UCSD-AML1 (cell line): ENCODE results near the gene MYLIP.

Experiments
- DNase-seq: peaks from one replicate; lab custom pipeline; 2025; ENCODE audit not compliant: unreplicated experiment; lab: John Stamatoyannopoulos, UW

The MYLIP gene

DNA sequence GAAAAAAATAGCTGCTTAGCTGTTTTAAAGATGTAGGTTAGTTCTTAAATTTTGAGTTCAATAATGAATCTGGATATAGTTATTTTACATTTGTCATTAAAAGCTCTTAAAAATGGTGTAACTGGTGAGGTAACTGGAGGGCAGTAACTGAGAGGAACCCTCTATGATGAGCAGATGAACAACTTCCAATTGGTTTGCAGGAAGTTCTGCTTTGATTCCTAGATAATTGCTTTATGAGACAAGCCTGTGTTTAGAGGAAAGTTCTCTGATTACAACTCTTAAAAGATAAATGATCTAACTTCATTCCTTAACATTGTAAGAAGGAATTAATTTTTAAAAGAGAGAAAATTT, 8.5 kb downstream of the MYLIP start:
- DNase-seq: no peak

DNA sequence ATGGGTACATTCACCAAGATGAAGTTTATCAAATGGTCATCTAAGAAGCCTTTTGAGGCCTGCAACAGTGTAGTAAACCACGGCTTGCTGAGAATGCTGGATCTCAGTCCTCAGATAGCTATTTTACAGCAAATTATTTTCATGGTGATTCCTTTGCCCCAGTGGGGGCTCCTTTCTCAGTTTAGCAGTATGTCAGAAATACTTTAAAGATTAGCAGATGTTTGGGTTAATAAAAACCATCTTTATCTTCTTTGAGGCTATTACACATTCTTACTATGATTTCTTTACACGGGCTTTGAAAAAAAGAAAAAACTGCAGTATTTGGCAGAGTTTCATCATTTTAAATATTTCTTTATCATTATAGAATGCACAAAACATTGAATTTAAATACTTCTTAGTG, 10.7 kb downstream of the MYLIP start:
- DNase-seq: no peak

DNA sequence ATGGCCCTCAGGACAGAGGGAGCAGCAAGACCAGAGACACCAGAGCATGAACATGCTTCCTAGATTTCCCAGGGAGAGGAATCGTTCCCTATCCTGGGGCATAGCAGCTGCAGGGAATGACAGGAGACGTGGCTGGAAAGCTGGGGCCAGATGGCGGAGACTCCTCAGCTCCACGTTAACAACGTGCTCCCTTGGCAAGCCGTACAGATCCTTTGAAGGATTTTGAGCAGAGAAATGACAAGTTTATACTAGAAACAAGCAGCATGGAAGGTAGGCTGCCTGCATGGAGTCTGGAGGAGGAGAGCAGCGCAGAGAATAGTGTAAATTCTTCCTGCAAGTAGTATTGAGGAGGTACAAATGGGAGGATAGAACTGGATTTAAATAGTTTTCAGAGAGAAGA, 11.7 kb downstream of the MYLIP start:
- DNase-seq: no peak

DNA sequence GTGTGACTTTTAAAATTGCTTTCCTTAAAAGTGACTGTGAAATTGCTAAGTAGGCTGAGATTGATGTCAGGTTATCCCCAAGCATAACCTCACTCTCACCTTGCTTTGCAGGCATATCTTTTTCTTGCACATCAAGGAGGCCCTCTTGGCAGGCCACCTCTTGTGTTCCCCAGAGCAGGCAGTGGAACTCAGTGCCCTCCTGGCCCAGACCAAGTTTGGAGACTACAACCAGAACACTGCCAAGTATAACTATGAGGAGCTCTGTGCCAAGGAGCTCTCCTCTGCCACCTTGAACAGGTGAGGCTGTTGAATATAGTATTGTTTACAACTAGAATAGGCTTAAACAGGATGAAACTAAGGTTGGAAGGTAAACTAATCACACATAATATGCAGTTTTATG, 12.6 kb downstream of the MYLIP start:
- no peak for DNase-seq

DNA sequence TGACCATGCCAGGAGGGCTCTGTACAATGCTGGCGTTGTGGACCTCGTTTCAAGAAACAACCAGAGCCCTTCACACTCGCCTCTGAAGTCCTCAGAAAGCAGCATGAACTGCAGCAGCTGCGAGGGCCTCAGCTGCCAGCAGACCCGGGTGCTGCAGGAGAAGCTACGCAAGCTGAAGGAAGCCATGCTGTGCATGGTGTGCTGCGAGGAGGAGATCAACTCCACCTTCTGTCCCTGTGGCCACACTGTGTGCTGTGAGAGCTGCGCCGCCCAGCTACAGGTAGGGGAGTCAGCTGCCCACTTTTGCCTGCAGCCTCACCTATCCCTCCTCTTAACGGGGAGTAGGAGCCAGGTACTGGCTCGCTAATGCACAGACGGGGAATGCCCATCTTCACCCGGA, 16.2 kb downstream of the MYLIP start:
- DNase-seq: no peak

DNA sequence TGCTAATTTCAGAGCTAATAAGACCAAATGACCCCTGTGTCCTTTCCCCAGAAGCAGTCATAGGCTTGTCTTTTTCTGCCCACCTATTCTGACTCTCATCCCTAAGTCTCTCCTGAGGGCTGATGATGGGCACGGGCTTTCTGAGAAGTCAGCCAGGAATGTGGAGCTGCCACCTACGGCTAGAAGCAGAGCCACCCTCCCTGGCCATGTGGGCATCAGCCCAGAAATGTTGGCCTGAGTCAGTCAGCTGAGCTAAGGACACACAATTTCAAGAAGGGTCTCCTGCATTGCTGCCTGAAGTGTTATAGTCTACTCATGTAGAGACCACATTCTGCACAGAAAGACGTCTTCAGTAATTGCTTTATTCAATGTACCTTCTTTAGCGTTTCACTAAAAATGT, 17.1 kb downstream of the MYLIP start:
- no peak for DNase-seq

DNA sequence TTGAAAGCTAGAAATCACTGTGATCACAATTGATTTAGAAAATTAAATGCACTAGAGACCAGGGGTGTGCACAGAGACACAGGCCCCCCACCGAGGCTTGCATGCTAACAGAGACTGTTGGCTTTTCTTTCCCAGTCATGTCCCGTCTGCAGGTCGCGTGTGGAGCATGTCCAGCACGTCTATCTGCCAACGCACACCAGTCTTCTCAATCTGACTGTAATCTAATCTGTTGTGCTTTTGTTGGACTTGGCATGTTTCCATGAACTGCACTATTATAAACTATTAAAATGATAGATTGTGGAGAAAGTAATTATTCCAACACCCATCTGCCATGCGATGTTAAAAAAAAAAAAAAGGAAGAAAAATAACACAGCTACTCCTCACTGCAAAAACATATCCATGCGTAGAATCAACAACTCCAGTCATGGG, 17.7 kb downstream of the MYLIP start:
- no peak for DNase-seq

DNA sequence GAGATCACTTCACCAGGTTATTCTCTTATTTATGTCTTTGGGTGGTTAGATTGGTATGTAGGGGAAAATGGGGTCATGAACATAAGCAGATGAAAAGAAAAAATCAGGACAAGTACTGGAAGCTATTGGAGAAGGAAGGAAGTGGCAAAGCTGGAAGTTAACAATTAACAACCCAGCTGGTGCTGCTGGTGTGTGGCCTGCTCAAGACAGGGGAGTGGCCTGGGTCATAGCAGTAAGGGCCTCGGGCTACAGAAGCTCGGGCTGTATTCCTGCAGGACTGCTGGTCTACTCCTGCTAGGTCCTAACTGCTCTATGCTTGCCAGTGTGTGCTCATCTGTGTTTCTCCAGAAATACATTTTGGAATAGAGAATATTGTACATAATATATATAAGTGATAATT, 19.6 kb downstream of the MYLIP start:
- no peak for DNase-seq

DNA sequence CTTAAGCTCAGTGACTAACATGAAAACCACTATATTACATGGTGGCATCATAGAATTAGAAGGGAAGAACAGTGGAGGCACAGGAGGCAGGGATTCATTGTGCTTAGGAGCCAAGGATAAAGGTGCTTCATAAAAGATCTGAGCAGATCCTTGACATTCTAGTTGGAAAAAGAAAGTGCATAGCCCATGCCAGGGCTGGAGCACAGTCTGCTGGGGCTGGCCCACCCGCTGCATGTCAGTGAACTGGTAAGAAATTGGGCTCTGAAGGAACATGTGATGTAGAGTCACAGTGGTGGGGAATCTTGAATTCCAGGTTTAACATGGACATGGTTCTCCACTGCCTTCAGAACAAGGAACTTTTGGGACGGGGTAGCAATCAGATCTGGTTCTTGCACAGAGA, 20.4 kb downstream of the MYLIP start:
- DNase-seq: no peak

DNA sequence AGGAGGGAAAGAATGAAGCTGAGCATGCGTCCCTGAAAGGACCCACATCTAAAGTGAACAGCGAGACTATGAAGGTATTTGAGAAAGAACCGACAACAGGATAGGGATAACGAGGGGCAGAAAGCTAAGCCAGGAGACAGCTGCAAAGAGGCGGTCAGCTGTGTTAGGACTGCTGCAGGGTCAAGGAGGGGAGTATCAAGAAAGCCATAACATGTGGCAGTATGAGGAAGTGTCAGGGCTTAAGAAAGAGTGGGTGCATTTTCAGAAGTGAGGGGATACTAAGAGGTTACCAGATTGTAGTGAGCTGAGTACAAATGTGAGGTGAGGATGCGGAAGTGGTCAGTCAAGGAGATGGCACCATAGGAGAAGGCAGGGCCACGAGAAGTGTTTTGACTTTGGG, 21.2 kb downstream of the MYLIP start:
- DNase-seq: no peak

DNA sequence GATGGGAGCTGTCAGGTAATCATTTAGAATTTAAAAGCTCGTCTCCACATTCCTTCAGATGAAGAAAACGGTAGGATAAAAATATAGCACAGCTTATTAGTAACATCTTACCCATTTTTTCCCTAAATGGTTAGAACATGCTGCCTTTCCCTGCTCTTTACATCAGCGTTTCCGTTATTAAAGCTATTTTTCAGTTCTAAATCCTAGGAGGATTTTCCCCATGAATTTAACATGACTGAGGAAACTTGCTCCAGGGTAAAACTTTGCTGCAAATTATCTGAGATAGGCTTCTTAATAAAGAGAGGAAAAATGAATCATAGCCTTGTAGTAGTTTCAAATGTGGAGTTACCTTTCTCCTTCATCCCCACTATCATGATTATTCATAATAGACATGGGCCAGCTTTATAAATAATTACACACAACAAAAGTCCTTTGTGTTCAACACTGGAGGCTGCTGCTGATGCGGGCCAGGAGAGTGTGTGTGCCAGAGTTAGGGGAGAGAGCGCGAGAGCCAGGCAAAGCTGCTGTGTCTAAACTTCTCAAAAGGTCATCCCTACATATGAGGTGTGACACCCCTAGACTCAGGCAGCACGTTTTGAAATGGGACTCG, 24.4 kb downstream of the MYLIP start:
- no peak for DNase-seq

DNA sequence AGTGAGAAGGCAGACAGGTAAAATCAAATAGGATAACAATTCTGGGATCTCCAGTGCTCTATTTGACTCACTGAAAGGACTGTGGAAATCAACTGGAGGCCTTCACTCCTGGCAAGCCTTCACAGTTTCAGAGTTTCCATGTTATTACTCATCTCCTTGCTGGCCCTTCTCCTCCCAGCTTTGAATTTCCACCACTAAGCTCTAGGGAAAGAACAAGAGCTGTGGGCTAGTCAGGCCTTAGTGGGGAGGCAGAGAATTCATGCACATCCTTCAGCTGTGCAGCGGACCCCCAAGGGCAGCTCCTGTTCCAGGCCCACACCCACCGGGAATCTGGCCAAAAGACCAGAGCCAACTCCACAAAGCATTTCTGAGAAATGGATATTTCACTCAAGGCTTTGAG, 26.0 kb downstream of the MYLIP start:
- no peak for DNase-seq

DNA sequence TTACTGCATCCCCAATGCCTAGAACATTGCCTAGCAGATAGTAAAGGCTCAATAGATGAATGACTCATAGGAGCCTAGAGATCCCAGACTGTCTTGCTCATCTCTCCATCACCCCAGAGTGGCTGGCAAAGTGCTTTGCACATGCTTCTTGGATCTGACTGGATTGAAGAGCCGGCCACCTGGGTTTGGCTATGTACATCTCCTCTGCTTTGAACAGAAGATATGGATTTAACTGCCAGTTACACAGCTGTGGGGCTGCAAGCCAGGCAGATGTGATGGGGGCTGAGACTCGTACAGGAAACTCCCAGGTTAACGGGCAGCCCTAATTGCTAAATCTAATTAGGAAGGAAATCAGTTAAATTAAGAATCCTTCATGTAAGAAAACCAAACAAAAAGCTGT, 28.6 kb downstream of the MYLIP start:
- no peak for DNase-seq

DNA sequence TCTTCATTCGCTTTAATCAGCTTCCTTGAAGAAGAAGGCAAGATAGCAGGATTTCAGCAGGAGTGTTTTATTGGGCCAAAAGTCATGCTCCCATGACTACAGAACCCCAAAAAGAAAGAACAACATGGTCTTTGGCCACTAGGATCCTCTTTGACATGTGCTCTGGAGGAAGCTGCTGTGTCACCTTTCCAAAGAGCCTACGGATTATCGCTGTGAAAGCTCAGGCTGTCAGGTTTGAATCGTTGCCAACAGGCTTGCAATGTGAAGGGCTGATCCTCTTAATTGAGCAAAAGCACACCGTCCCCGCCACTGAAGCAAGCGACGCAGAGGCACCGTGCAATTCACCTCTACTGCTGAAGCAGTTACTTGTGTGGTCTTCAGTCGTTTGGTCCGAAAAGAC, 29.0 kb downstream of the MYLIP start:
- DNase-seq: no peak

DNA sequence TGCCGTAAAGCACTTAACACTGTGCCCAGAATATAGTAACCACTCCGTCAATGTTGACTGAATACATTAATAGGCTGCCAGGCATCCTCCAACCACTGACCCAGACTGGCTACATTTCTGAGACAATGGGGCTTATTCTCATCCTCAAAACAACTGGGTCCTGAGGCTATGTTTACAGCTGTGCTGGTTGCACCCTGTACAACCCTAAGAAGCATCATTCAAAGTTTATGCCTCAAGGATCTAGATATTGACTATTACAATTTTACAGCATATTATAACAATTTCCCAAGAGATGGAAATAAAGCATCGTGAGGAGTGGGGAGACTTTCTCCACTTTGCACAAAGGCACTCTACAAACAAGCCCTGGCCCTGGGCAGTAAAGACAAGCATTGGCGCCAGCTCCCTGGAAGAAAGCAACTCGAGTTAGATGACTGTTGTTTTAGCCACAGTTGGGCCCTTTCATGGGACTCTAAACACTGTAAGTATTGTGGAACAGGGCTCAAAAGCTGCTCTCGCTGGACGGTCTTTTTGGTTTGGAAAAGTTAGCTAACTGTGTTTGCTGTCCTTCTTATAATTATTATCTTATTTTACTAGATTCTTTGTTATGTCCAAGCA, 30.2 kb downstream of the MYLIP start:
- no peak for DNase-seq

DNA sequence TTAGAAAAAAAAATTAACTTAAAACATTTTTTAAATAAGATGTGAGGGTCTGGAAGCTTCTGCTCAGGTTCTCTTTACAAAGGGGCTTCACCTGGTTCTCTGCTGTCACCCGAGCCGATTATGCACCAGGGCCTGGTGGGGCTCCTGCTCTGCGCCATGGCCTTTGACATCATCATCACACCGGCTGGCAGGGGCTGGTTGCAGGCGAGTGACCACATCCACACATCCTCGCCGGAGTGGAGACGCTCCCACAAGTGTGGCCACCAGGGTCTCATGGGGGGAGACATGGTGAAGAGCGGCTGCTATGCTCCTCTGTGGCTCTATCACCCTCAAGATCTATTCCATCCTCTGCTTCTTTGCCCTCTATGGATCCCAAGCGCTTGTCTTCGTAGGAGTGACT, 31.9 kb downstream of the MYLIP start:
- DNase-seq: no peak

DNA sequence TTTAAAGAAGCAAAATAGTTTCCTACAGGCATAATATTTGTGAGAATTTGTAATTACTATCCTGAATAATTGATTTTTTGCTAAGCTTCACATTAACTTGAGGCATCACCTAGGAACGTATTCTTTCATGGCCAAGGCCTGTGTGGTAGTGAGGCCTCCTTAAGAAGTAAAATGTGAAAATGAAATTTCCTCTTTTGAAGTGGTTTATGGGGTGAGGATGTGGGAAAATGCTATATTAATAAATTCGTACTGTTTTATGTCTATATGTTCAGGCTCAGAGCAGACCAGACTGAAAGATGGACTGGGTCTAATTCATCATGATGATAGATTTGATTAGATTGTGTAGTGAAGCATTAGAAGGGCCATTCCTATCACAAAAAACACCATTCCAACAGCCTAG, 33.1 kb downstream of the MYLIP start:
- DNase-seq: no peak

DNA sequence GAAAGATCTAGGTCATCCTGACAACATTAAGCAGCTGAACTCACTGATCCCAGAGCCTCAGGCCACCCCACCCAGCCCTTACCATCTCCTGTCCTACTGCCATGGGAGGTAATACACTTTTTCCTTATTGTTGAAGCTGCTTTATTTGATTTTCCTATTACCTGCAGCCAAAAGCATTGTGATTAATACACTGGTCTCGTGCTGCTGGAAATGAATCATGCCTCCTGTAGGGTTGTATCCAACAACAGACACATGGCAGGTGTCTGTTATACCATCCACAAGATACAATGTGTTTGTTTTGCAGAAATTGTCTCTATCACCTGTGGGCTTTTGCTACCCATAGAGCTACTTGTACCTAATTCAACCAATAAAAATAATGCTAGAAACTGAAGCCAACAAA, 34.2 kb downstream of the MYLIP start:
- DNase-seq: no peak

DNA sequence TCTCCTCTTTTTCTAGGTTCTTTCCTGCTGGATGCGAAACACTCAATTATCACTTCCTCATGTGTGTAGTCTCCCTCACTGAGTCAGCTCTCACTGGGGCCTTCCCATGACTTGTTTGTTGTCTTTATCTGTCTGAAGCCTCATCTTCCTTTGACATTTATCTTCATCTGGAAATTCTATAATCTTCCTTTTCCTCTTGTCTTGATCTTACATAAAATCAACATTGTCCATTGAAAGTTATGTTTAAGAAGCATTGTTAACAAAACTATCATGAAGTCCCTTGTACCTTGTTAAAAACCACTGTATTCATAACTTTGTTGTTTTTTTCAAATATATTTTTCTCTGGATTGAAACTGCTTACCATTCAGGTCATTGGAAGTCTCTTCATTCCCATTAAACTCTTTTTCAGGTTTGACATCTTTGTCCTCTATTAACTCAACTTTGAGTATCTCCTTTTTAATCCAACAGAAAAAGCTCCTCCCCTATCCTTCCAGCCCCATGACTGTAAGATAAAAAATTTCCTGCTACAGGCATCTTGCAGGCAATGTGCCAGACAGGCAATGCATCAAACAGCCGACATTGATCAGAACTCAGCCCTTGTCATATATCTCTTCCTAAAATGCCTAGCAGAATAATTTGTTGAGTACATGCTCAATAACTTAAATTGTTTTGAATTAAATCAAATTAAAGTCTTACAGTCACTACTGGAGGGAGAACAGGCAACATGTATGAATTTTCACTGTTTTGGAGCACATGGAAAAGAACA, 34.8 kb downstream of the MYLIP start:
- DNase-seq: no peak

DNA sequence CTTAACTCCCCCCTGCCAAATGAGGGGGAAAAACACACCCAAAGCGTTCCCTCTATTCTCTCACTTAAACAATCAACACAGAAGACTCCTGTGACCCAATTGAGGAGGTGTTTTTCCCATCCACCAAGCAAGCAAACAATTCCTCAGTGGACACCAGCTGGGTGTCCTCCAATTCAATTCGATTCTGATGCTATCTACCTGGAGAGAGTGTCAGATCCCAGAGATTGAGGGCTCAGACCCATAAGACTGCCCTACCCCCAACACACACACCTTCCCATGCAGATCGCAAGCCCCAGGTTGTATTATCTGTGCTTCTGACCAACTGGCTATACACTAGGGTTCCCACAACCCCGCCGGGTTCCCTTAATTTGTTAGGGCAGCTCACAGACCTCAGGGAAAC, 36.8 kb downstream of the MYLIP start:
- no peak for DNase-seq

DNA sequence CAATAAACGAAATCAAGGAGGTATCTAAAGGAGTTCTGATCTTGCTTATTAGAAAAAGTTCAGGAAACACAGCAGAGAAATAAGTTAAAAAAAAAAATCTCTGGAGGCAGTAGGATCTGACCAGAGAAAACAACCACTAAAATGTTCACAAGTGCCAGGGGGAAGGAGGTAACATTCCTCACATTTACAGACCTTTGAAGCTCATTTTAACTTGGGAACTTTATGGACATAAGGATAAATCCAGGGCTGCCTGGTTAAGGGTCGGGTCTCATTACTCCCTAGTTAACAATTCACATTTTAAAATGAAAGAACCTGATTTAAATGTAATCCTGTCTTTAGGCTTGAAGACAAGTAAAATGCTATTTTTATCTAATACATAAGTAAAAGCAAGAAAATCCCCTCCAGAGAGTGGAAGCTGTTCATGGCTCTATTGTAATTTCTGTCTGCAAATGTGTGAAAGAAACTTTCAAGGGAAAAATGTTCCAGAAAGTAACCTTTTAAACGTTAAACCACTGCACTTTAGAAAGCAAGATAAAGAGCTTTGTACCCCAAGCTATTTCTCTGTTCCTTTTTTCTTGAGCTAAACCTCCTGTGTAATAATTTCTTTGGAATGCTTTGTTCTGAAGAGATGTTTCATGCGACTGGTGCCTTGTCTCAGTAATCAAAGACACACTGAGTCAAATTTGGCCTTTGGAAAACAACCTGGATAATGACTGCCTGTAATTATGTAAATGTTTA, 38.2 kb downstream of the MYLIP start:
- DNase-seq: no peak

DNA sequence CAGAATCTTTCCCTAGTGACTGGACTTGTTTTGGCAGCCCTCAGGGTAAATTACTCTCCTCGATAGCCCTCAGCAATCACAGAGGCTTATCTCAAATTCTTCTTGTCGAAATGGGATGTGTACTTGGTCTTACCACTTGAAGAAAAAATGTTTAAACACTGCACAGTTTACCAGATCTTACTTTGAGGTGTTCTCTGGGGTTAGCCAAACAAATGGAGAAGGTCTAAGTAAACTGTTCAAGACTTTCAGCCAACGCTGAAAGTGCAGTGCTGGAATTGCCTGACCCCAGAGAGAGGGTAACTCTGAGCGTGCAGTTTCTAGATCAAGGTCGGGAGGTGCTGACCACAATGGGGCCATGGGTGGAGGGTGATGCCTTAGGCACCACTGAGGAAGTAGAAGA, 39.2 kb downstream of the MYLIP start:
- no peak for DNase-seq
